ENCODE data around the gene DSCAML1. TPM values are rescaled to one million over a fixed set of nuclear protein-coding genes. Genes with fewer than 3 reads are reported as not detected.

DSCAML1 gene
- total and polyA plus RNA-seq, 12 donors, result 0.16 to 1.5 (median 0.57) TPM

- TF ChIP-seq CTCF (IDR thresholded peaks at IDR 0.05), result no peak
- ATAC-seq (no peak), DNase-seq (no peak)
- Histone ChIP-seq H3K36me3 (peaks cover 0 to 9% (median 0%) of the 10 kb centered on the region in 9 donors), H3K27ac (no peak overlapping the region), H3K27me3 (peaks cover 0 to 3% (median 0%) of the 10 kb centered on the region in 7 donors), H3K4me1 (no peaks in the 10 kb centered on the region), H3K9me3 (no peaks in the 10 kb centered on the region), H3K4me3 (no peak overlapping the region)
- intact Hi-C loops (cut with DNase I), result no loop called here
- 86 to 90% methylated on average over 8 of the region's 8 CpGs for WGBS, 2 donors
Measured at GRCh38 chr11:117482881-117483280, 314.1 kb downstream of the DSCAML1 start.

- Histone ChIP-seq H3K36me3 (peaks cover 0 to 10% (median 0%) of the 10 kb centered on the region in 9 donors), H3K4me1 (no peaks in the 10 kb centered on the region), H3K4me3 (no peak overlapping the region), H3K27me3 (peaks cover 0 to 3% (median 0%) of the 10 kb centered on the region in 7 donors), H3K27ac (no peak overlapping the region), H3K9me3 (no peaks in the 10 kb centered on the region)
- 95 to 96% methylated on average over 23 of the region's 23 CpGs for WGBS, 2 donors
- intact Hi-C loops (cut with DNase I), result no loop called here
- TF ChIP-seq CTCF (IDR thresholded peaks at IDR 0.05), result no peak
- ATAC-seq, result no peak
- DNase-seq, result no peak
Measured at GRCh38 chr11:117481885-117482284, 315.1 kb downstream of the DSCAML1 start.

- intact Hi-C loops (cut with DNase I), result no loop called here
- H3K9me3 ChIP-seq, result no peaks in the 10 kb centered on the region
- H3K36me3 ChIP-seq, result peaks cover 0 to 16% (median 0%) of the 10 kb centered on the region in 9 donors
- WGBS, 2 donors, result 93 to 95% methylated on average over 6 of the region's 6 CpGs
- no peak overlapping the region for H3K27ac ChIP-seq
- H3K4me1 ChIP-seq, result no peaks in the 10 kb centered on the region
- no peak for TF ChIP-seq CTCF (IDR thresholded peaks at IDR 0.05)
- H3K27me3 ChIP-seq, result peaks cover 0 to 3% (median 0%) of the 10 kb centered on the region in 7 donors
- ATAC-seq (no peak), DNase-seq (no peak)
- no peak overlapping the region for H3K4me3 ChIP-seq
Measured at GRCh38 chr11:117481036-117481435, 316.0 kb downstream of the DSCAML1 start.

- H3K27ac ChIP-seq, result no peak overlapping the region
- DNase-seq, result no peak
- peaks cover 0 to 3% (median 0%) of the 10 kb centered on the region in 7 donors for H3K27me3 ChIP-seq
- no peaks in the 10 kb centered on the region for H3K4me1 ChIP-seq
- no peak overlapping the region for H3K4me3 ChIP-seq
- no peaks in the 10 kb centered on the region for H3K9me3 ChIP-seq
- no peak for TF ChIP-seq CTCF (IDR thresholded peaks at IDR 0.05)
- intact Hi-C loops (cut with DNase I), result no loop called here
- peaks cover 0 to 17% (median 0%) of the 10 kb centered on the region in 9 donors for H3K36me3 ChIP-seq
- WGBS, 2 donors, result 90 to 95% methylated on average over 15 of the region's 15 CpGs
- no peak for ATAC-seq
Measured at GRCh38 chr11:117480221-117480620, 316.8 kb downstream of the DSCAML1 start.

Measured in heart right ventricle (tissue), 16 donors.